ENCODE measurements around the gene E2F3. TPM values are rescaled to one million over a fixed set of nuclear protein-coding genes. Genes with fewer than 3 reads are reported as not detected.

E2F3 gene
- total RNA-seq, 4 donors from 2014 or later: 2.2 to 16.3 (median 5.6) TPM

DNA sequence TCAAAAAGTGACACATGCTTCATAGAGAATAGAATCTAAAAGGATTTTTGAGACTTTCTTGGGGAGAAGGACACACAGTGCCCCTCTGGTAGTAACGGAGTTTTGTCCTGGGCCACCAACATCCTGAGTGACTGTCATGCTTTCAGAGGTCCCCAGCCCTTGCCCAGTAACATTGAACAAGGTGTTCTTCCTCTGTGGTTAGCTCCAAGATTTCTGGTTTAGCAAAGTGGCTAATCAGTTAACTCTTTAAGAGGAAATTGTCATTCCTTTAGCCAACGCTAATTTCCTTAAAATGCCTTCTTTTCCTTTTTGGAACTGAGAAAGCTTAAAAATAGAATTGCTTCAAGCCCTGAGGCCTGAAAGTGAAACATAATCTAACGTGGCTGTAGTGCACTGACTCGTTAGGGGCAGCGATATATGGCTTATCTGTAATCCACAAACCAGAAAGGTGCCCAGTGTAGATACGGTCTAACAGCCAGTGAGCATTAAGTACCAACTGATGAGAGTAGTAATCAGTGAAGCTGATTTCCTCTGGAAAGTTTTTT, 7.8 kb downstream of the E2F3 start:
- no peak overlapping the region for H3K4me3 ChIP-seq
- WGBS, 2 donors (ENCODE audit: low coverage in 1 of 2): 49 to 62% methylated on average over 6 of the region's 6 CpGs
- peak overlapping the region in 2 of 4 donors; percentile 1 to 52 for H3K27ac ChIP-seq
- TF ChIP-seq CTCF (IDR thresholded peaks at IDR 0.05) (no peak), EP300 (IDR thresholded peaks at IDR 0.05; ENCODE audit: low read depth) (no peak), POLR2AphosphoS5 (IDR thresholded peaks at IDR 0.05) (no peak), POLR2A (IDR thresholded peaks at IDR 0.05) (no peak)
- H3K36me3 ChIP-seq: no peaks in the 10 kb centered on the region
- intact Hi-C loops (cut with DNase I; ENCODE audit: low total_unique reads) (loop anchor here (10.0 kb wide), 2 partner anchors 115 to 295 kb away; no protein-coding TSS in a partner anchor), in situ Hi-C loops (cut with MboI; ENCODE audit: low pct_ligation_motif_present in 1 of 4, low pct_unique_long_range_greater_than_20kb in 1 of 4, low sequenced_read_pairs in 3 of 4) (no loop called here)
- H3K27me3 ChIP-seq: no peaks in the 10 kb centered on the region
- H3K4me1 ChIP-seq: peaks cover 0 to 8% (median 0%) of the 10 kb centered on the region in 4 donors
- peak; percentile 27 for DNase-seq
- no peaks in the 10 kb centered on the region for H3K9me3 ChIP-seq

- 92 to 93% methylated on average over 8 of the region's 8 CpGs for WGBS, 2 donors (ENCODE audit: low coverage in 1 of 2)
- no peak for DNase-seq
- Histone ChIP-seq H3K9me3 (no peaks in the 10 kb centered on the region), H3K36me3 (no peaks in the 10 kb centered on the region), H3K4me3 (no peak overlapping the region), H3K27ac (no peak overlapping the region), H3K4me1 (peaks cover 5 to 20% (median 13%) of the 10 kb centered on the region in 4 donors), H3K27me3 (no peaks in the 10 kb centered on the region)
- in situ Hi-C loops (cut with MboI; ENCODE audit: low pct_ligation_motif_present in 1 of 4, low pct_unique_long_range_greater_than_20kb in 1 of 4, low sequenced_read_pairs in 3 of 4) (loop anchor here in 1 of 4 donors (10.0 kb wide), 1 partner anchor 123 kb away; the partner anchor contains the start of gene CDKAL1), intact Hi-C loops (cut with DNase I; ENCODE audit: low total_unique reads) (no loop called here)
- TF ChIP-seq POLR2AphosphoS5 (IDR thresholded peaks at IDR 0.05) (no peak), POLR2A (IDR thresholded peaks at IDR 0.05) (no peak), CTCF (IDR thresholded peaks at IDR 0.05) (no peak), EP300 (IDR thresholded peaks at IDR 0.05; ENCODE audit: low read depth) (no peak)
Observed at GRCh38 chr6:20411544-20411943, 9.9 kb downstream of the E2F3 start.

DNA sequence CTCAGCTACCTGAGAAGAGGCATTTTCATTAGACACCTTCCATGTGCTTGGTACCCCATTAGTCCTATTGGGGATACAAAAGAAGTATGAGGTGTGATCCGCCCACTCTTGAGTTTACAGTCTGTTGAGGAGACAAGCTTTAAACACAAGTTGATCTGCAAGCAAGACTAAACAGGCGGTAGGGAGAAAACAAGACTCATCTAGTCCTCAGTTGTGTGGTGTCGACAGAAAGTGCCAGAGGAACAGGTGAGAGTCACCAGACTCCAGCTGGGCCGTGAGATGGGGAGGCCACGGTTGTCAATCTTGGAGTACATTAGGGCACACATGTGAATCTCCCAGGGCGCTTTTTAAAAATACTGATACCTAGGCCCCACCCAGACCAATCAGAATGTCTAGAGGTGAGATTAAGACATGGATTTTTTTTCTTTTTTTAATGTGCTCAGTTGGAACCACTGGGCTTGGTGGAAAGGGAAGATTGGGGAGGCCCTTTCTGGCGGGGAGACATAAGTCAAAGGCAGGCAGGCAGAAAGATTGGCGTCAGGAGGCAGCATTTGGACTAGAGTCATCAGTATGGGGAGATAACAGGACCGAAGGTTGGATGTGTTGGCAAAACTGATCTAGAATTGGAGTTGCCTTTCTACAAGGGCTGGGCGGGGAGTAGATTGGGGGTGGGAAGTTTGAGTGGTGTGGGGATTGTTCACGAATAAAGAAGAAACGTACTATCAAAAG, 10.4 kb downstream of the E2F3 start:
- in situ Hi-C loops (cut with MboI; ENCODE audit: low pct_ligation_motif_present in 1 of 4, low pct_unique_long_range_greater_than_20kb in 1 of 4, low sequenced_read_pairs in 3 of 4) (loop anchor here in 1 of 4 donors (10.0 kb wide), 1 partner anchor 123 kb away; the partner anchor contains the start of gene CDKAL1), intact Hi-C loops (cut with DNase I; ENCODE audit: low total_unique reads) (no loop called here)
- peaks cover 5 to 26% (median 17%) of the 10 kb centered on the region in 4 donors for H3K4me1 ChIP-seq
- DNase-seq: no peak
- no peaks in the 10 kb centered on the region for H3K27me3 ChIP-seq
- no peak overlapping the region for H3K27ac ChIP-seq
- no peaks in the 10 kb centered on the region for H3K9me3 ChIP-seq
- TF ChIP-seq CTCF (IDR thresholded peaks at IDR 0.05): no peak
- TF ChIP-seq EP300 (IDR thresholded peaks at IDR 0.05; ENCODE audit: low read depth): no peak
- no peak for TF ChIP-seq POLR2AphosphoS5 (IDR thresholded peaks at IDR 0.05)
- no peak for TF ChIP-seq POLR2A (IDR thresholded peaks at IDR 0.05)
- WGBS, 2 donors (ENCODE audit: low coverage in 1 of 2): 97 to 98% methylated on average over 6 to 12 of the region's 12 CpGs
- H3K36me3 ChIP-seq: no peaks in the 10 kb centered on the region
- no peak overlapping the region for H3K4me3 ChIP-seq

- no peaks in the 10 kb centered on the region for H3K36me3 ChIP-seq
- no peak overlapping the region for H3K27ac ChIP-seq
- H3K4me1 ChIP-seq: peaks cover 5 to 32% (median 20%) of the 10 kb centered on the region in 4 donors
- H3K9me3 ChIP-seq: no peaks in the 10 kb centered on the region
- H3K4me3 ChIP-seq: no peak overlapping the region
- in situ Hi-C loops (cut with MboI; ENCODE audit: low pct_ligation_motif_present in 1 of 4, low pct_unique_long_range_greater_than_20kb in 1 of 4, low sequenced_read_pairs in 3 of 4) (loop anchor here in 1 of 4 donors (10.0 kb wide), 1 partner anchor 122 kb away; the partner anchor contains the start of gene CDKAL1), intact Hi-C loops (cut with DNase I; ENCODE audit: low total_unique reads) (no loop called here)
- no peaks in the 10 kb centered on the region for H3K27me3 ChIP-seq
- DNase-seq: no peak
- no peak for TF ChIP-seq EP300 (IDR thresholded peaks at IDR 0.05; ENCODE audit: low read depth)
- no peak for TF ChIP-seq POLR2A (IDR thresholded peaks at IDR 0.05)
- no peak for TF ChIP-seq CTCF (IDR thresholded peaks at IDR 0.05)
- TF ChIP-seq POLR2AphosphoS5 (IDR thresholded peaks at IDR 0.05): no peak
- WGBS, 2 donors (ENCODE audit: low coverage in 1 of 2): 94 to 100% methylated on average over 2 to 5 of the region's 5 CpGs
Observed at GRCh38 chr6:20412682-20413073, 11.0 kb downstream of the E2F3 start.

All from transverse colon (tissue), 4 donors.